Esophagus squamous epithelium (tissue), 5 donors: ENCODE results near the gene MYO9A. TPM values are rescaled to one million over a fixed set of nuclear protein-coding genes. Genes with fewer than 3 reads are reported as not detected.

ENCODE experiments used
- DNase-seq: peaks from one replicate; lab custom pipeline; 2025; lab: John Stamatoyannopoulos, UW
- H3K27ac ChIP-seq, 4 donors: fragments of 200-600 bp; sonication (generic); one replicate each; pipeline ENCODE4 v1.5.1; 2016 to 2019; ENCODE audit warnings: mild to moderate bottlenecking in 1 of 4
- H3K27me3 ChIP-seq, 4 donors: fragments of 200-600 bp; sonication (generic); 1 replicate in 3 of 4; 2 replicates in 1 of 4; pipeline versions ENCODE4 v1.5.1 to v1.6.0; 2017 to 2021; ENCODE audit warnings: antibody characterized with exemption in 1 of 4
- H3K36me3 ChIP-seq, 3 donors: fragments of 200-600 bp; sonication (generic); one replicate each; pipeline ENCODE4 v1.5.1; 2016 to 2019
- H3K4me1 ChIP-seq, 3 donors: fragments of 200-600 bp; sonication (generic); one replicate each; pipeline ENCODE4 v1.5.1; 2017 to 2019
- H3K4me3 ChIP-seq, 4 donors: fragments of 200-600 bp; sonication (generic); 1 replicate in 3 of 4; 2 replicates in 1 of 4; pipeline ENCODE4 v1.5.1; 2016 to 2019; ENCODE audit warnings: mild to moderate bottlenecking in 2 of 4, moderate library complexity in 1 of 4
- H3K9me3 ChIP-seq, 3 donors: fragments of 200-600 bp; sonication (generic); one replicate each; pipeline ENCODE4 v1.5.1; 2016 to 2019
- CTCF ChIP-seq, 6 experiments: fragments of 450-650 bp in 4 of 6; fragments of 200-600 bp in 2 of 6; sonication (generic) in 2 of 6; IDR thresholded peaks; one replicate each; pipeline ENCODE4 v1.5.1; 2016 to 2019; ENCODE audit warnings: antibody characterized with exemption in 6 of 6, mild to moderate bottlenecking in 4 of 6, moderate library complexity in 4 of 6
- POLR2A ChIP-seq, 4 donors: fragments of 450-650 bp; IDR thresholded peaks; one replicate each; pipeline ENCODE4 v1.6.1; 2017; ENCODE audit warnings: antibody characterized with exemption in 4 of 4, mild to moderate bottlenecking in 4 of 4, moderate library complexity in 3 of 4
- WGBS, 2 donors: methylation state at CpG; one replicate each; pipeline ENCODE4 v1.1.5; 2018; 5-methylcytosine and 5-hydroxymethylcytosine counted together
- intact Hi-C: fragments of 100-400 bp; cut with DNase I; formaldehyde crosslinking; loops from one replicate; pipeline ENCODE4 v1.15.0; 2022
- total RNA-seq, 4 donors: library from RNA; depleted of rRNA; stranded (reverse); fragments of >200 nt; gene quantifications; one replicate each; pipeline ENCODE4 v1.1.0, GENCODE V29; 2016
- donor health status: DM: yes; HTN: yes; CAD: no.

The MYO9A gene
- total RNA-seq, 4 donors from 2014 or later = 18.2 to 62.0 (median 35.0) TPM

- H3K27ac ChIP-seq = no peak overlapping the region
- H3K4me1 ChIP-seq = no peaks in the 10 kb centered on the region
- H3K27me3 ChIP-seq = no peaks in the 10 kb centered on the region
- no peak for TF ChIP-seq CTCF (IDR thresholded peaks at IDR 0.05)
- no peak for TF ChIP-seq POLR2A (IDR thresholded peaks at IDR 0.05)
- intact Hi-C loops = no loop called here
- H3K36me3 ChIP-seq = peaks cover 0 to 83% (median 2%) of the 10 kb centered on the region in 3 donors
- DNase-seq = no peak
- no peaks in the 10 kb centered on the region for H3K9me3 ChIP-seq
- 94 to 98% methylated on average over 4 to 5 of the region's 5 CpGs for WGBS, 2 donors
- no peak overlapping the region for H3K4me3 ChIP-seq
Observed at GRCh38 chr15:71899674-71900073, 218.3 kb downstream of the MYO9A start.

GRCh38 chr15:71893691-71894090, 224.3 kb downstream of the MYO9A start:
- DNase-seq = no peak
- WGBS, 2 donors = 84 to 95% methylated on average over 1 of the region's 1 CpG
- Histone ChIP-seq H3K4me1 (no peaks in the 10 kb centered on the region), H3K36me3 (peaks cover 0 to 66% (median 0%) of the 10 kb centered on the region in 3 donors), H3K4me3 (no peak overlapping the region), H3K27ac (no peak overlapping the region), H3K27me3 (no peaks in the 10 kb centered on the region), H3K9me3 (no peaks in the 10 kb centered on the region)
- intact Hi-C loops = no loop called here
- no peak for TF ChIP-seq CTCF (IDR thresholded peaks at IDR 0.05)
- no peak for TF ChIP-seq POLR2A (IDR thresholded peaks at IDR 0.05)

- Histone ChIP-seq H3K4me1 (no peaks in the 10 kb centered on the region), H3K27ac (no peak overlapping the region), H3K9me3 (no peaks in the 10 kb centered on the region), H3K27me3 (no peaks in the 10 kb centered on the region), H3K4me3 (no peak overlapping the region), H3K36me3 (peaks cover 0 to 63% (median 0%) of the 10 kb centered on the region in 3 donors)
- WGBS, 2 donors = 84 to 96% methylated on average over 3 of the region's 3 CpGs
- no peak for TF ChIP-seq POLR2A (IDR thresholded peaks at IDR 0.05)
- no peak for DNase-seq
- intact Hi-C loops = no loop called here
Observed at GRCh38 chr15:71892335-71892734, 225.6 kb downstream of the MYO9A start.

- H3K36me3 ChIP-seq = peaks cover 0 to 64% (median 0%) of the 10 kb centered on the region in 3 donors
- WGBS, 2 donors = 61 to 81% methylated on average over 4 of the region's 4 CpGs
- no peak for DNase-seq
- no peaks in the 10 kb centered on the region for H3K4me1 ChIP-seq
- no peak for TF ChIP-seq CTCF (IDR thresholded peaks at IDR 0.05)
- no peak for TF ChIP-seq POLR2A (IDR thresholded peaks at IDR 0.05)
- intact Hi-C loops = no loop called here
- no peak overlapping the region for H3K27ac ChIP-seq
- no peak overlapping the region for H3K4me3 ChIP-seq
- H3K9me3 ChIP-seq = no peaks in the 10 kb centered on the region
- no peaks in the 10 kb centered on the region for H3K27me3 ChIP-seq
Observed at GRCh38 chr15:71891026-71891425, 226.9 kb downstream of the MYO9A start.

- TF ChIP-seq CTCF (IDR thresholded peaks at IDR 0.05) (no peak), POLR2A (IDR thresholded peaks at IDR 0.05) (no peak)
- Histone ChIP-seq H3K36me3 (peaks cover 0 to 74% (median 0%) of the 10 kb centered on the region in 3 donors), H3K9me3 (no peaks in the 10 kb centered on the region), H3K4me3 (no peak overlapping the region), H3K4me1 (no peaks in the 10 kb centered on the region), H3K27ac (no peak overlapping the region), H3K27me3 (no peaks in the 10 kb centered on the region)
- WGBS, 2 donors = 94 to 96% methylated on average over 1 of the region's 1 CpG
- no peak for DNase-seq
- intact Hi-C loops = no loop called here
Observed at GRCh38 chr15:71889947-71890346, 228.0 kb downstream of the MYO9A start.

GRCh38 chr15:71889385-71889784, 228.6 kb downstream of the MYO9A start:
- DNase-seq = no peak
- intact Hi-C loops = no loop called here
- no peaks in the 10 kb centered on the region for H3K9me3 ChIP-seq
- H3K27me3 ChIP-seq = no peaks in the 10 kb centered on the region
- H3K4me3 ChIP-seq = no peak overlapping the region
- H3K27ac ChIP-seq = no peak overlapping the region
- TF ChIP-seq CTCF (IDR thresholded peaks at IDR 0.05) (no peak), POLR2A (IDR thresholded peaks at IDR 0.05) (no peak)
- H3K4me1 ChIP-seq = no peaks in the 10 kb centered on the region
- H3K36me3 ChIP-seq = peaks cover 0 to 79% (median 0%) of the 10 kb centered on the region in 3 donors
